ENCODE measurements around the gene INTS4.
A peak's percentile ranks its signal among the peaks of the same experiment; 100 is the strongest.
"Not testable (repeated sequence)": the region's sequence is repeated elsewhere in the genome, so short reads cannot be mapped to it uniquely, and the experiment has no call there.

INTS4 gene

GRCh38 chr11:78010304-78010703, 15.8 kb upstream of the INTS4 start:
- Mint-ChIP-seq H3K27ac (no peak overlapping the region), H3K4me3 (no peak overlapping the region), H3K4me1 (no peaks in the 10 kb centered on the region), H3K27me3 (peaks cover 5 to 8% of the 10 kb centered on the region in 2 donors), H3K9me3 (no peaks in the 10 kb centered on the region), H3K36me3 (no peaks in the 10 kb centered on the region)
- ATAC-seq (replicated peaks), result no peak
- DNase-seq, result no peak

- DNase-seq, result no peak
- no peak for ATAC-seq (replicated peaks)
- Mint-ChIP-seq H3K9me3 (no peaks in the 10 kb centered on the region), H3K27ac (no peak overlapping the region), H3K36me3 (no peaks in the 10 kb centered on the region), H3K4me3 (no peak overlapping the region), H3K27me3 (peaks cover 4 to 5% of the 10 kb centered on the region in 2 donors), H3K4me1 (no peaks in the 10 kb centered on the region)
These were observed 14.6 kb upstream of the INTS4 start for GRCh38 chr11:78009062-78009461.

- ATAC-seq (replicated peaks) (peak; percentile 82 to 87), DNase-seq (peak; percentile 20)
- H3K36me3 Mint-ChIP-seq, result no peaks in the 10 kb centered on the region
- no peaks in the 10 kb centered on the region for H3K9me3 Mint-ChIP-seq
- no peak overlapping the region for H3K27ac Mint-ChIP-seq
- H3K27me3 Mint-ChIP-seq, result no peaks in the 10 kb centered on the region
- H3K4me3 Mint-ChIP-seq, result no peak overlapping the region
- peaks cover 12 to 31% of the 10 kb centered on the region in 2 donors for H3K4me1 Mint-ChIP-seq
These were observed 5.7 kb upstream of the INTS4 start for GRCh38 chr11:78000193-78000592.

- ATAC-seq (replicated peaks), result peak in 1 of 2 donors; percentile 17
- Mint-ChIP-seq H3K4me3 (no peak overlapping the region), H3K27me3 (no peaks in the 10 kb centered on the region), H3K9me3 (no peaks in the 10 kb centered on the region), H3K27ac (peak overlapping the region; percentile 37), H3K36me3 (no peaks in the 10 kb centered on the region), H3K4me1 (peaks cover 12 to 34% of the 10 kb centered on the region in 2 donors)
- no peak for DNase-seq
These were observed 5.1 kb upstream of the INTS4 start for GRCh38 chr11:77999446-78000030.

GRCh38 chr11:77993902-77994301, 566 bp downstream of the INTS4 start:
- ATAC-seq (replicated peaks) (no peak), DNase-seq (no peak)
- Mint-ChIP-seq H3K9me3 (no peaks in the 10 kb centered on the region), H3K27me3 (no peaks in the 10 kb centered on the region), H3K4me1 (peaks cover 7 to 27% of the 10 kb centered on the region in 2 donors), H3K27ac (peak overlapping the region; percentile 97), H3K36me3 (peaks cover 0 to 5% of the 10 kb centered on the region in 2 donors), H3K4me3 (peak overlapping the region; percentile 83 to 90)

- H3K36me3 Mint-ChIP-seq, result peaks cover 6 to 23% of the 10 kb centered on the region in 2 donors
- H3K27ac Mint-ChIP-seq, result no peak overlapping the region
- ATAC-seq (replicated peaks) (no peak), DNase-seq (no peak)
- no peak overlapping the region for H3K4me3 Mint-ChIP-seq
- H3K4me1 Mint-ChIP-seq, result peaks cover 7 to 25% of the 10 kb centered on the region in 2 donors
- H3K9me3 Mint-ChIP-seq, result no peaks in the 10 kb centered on the region
- no peaks in the 10 kb centered on the region for H3K27me3 Mint-ChIP-seq
These were observed 3.5 kb downstream of the INTS4 start for GRCh38 chr11:77990981-77991380.

- H3K27ac Mint-ChIP-seq, H3K27me3 Mint-ChIP-seq: not testable (repeated sequence)
- H3K36me3 Mint-ChIP-seq, result peaks cover 27 to 54% of the 10 kb centered on the region in 2 donors
These were observed 8.0 kb downstream of the INTS4 start for GRCh38 chr11:77986456-77986855.

GRCh38 chr11:77981346-77981947, 13.0 kb downstream of the INTS4 start:
- peaks cover 9 to 18% of the 10 kb centered on the region in 2 donors for H3K4me1 Mint-ChIP-seq
- H3K9me3 Mint-ChIP-seq, result no peaks in the 10 kb centered on the region
- peaks cover 29 to 55% of the 10 kb centered on the region in 2 donors for H3K36me3 Mint-ChIP-seq
- DNase-seq (no peak), ATAC-seq (replicated peaks) (no peak)
- no peaks in the 10 kb centered on the region for H3K27me3 Mint-ChIP-seq
- H3K27ac Mint-ChIP-seq, result no peak overlapping the region
- no peak overlapping the region for H3K4me3 Mint-ChIP-seq

More at GRCh38 chr11:77986456-77986855, 8.0 kb downstream of the INTS4 start:
- H3K4me3 Mint-ChIP-seq; H3K9me3 Mint-ChIP-seq; DNase-seq; ATAC-seq (replicated peaks): not testable (repeated sequence)
- H3K4me1 Mint-ChIP-seq, result peaks cover 9 to 18% of the 10 kb centered on the region in 2 donors

- Mint-ChIP-seq H3K4me1 (peaks cover 9 to 16% of the 10 kb centered on the region in 2 donors), H3K27ac (no peak overlapping the region), H3K9me3 (no peaks in the 10 kb centered on the region), H3K4me3 (no peak overlapping the region), H3K36me3 (peaks cover 29 to 31% of the 10 kb centered on the region in 2 donors), H3K27me3 (no peaks in the 10 kb centered on the region)
- ATAC-seq (replicated peaks), result peak; percentile 72 to 84
- no peak for DNase-seq
These were observed 26.1 kb downstream of the INTS4 start for GRCh38 chr11:77968337-77968736.

GRCh38 chr11:77967753-77968152, 26.7 kb downstream of the INTS4 start:
- Mint-ChIP-seq H3K4me1 (peaks cover 9 to 16% of the 10 kb centered on the region in 2 donors), H3K27ac (no peak overlapping the region), H3K9me3 (no peaks in the 10 kb centered on the region), H3K27me3 (no peaks in the 10 kb centered on the region), H3K4me3 (no peak overlapping the region), H3K36me3 (peaks cover 26 to 31% of the 10 kb centered on the region in 2 donors)
- ATAC-seq (replicated peaks) (no peak), DNase-seq (no peak)

- ATAC-seq (replicated peaks) (no peak), DNase-seq (no peak)
- H3K27ac Mint-ChIP-seq, result no peak overlapping the region
- H3K9me3 Mint-ChIP-seq, result no peaks in the 10 kb centered on the region
- peaks cover 25 to 31% of the 10 kb centered on the region in 2 donors for H3K36me3 Mint-ChIP-seq
- no peaks in the 10 kb centered on the region for H3K27me3 Mint-ChIP-seq
- H3K4me3 Mint-ChIP-seq, result no peak overlapping the region
- H3K4me1 Mint-ChIP-seq, result peaks cover 9 to 16% of the 10 kb centered on the region in 2 donors
These were observed 27.3 kb downstream of the INTS4 start for GRCh38 chr11:77967121-77967520.

GRCh38 chr11:77966338-77966737, 28.1 kb downstream of the INTS4 start:
- Mint-ChIP-seq H3K4me3 (no peak overlapping the region), H3K36me3 (peaks cover 24 to 29% of the 10 kb centered on the region in 2 donors), H3K27ac (no peak overlapping the region), H3K27me3 (no peaks in the 10 kb centered on the region), H3K4me1 (peaks cover 9 to 16% of the 10 kb centered on the region in 2 donors), H3K9me3 (no peaks in the 10 kb centered on the region)
- ATAC-seq (replicated peaks) (no peak), DNase-seq (no peak)

GRCh38 chr11:77959434-77959833, 35.0 kb downstream of the INTS4 start:
- no peaks in the 10 kb centered on the region for H3K9me3 Mint-ChIP-seq
- H3K4me1 Mint-ChIP-seq, result no peaks in the 10 kb centered on the region
- no peaks in the 10 kb centered on the region for H3K27me3 Mint-ChIP-seq
- no peak overlapping the region for H3K27ac Mint-ChIP-seq
- no peak overlapping the region for H3K4me3 Mint-ChIP-seq
- peaks cover 24 to 32% of the 10 kb centered on the region in 2 donors for H3K36me3 Mint-ChIP-seq
- ATAC-seq (replicated peaks) (no peak), DNase-seq (no peak)

GRCh38 chr11:77958583-77959177, 35.8 kb downstream of the INTS4 start:
- ATAC-seq (replicated peaks); H3K4me1 Mint-ChIP-seq; H3K27me3 Mint-ChIP-seq; H3K27ac Mint-ChIP-seq; H3K9me3 Mint-ChIP-seq; DNase-seq; H3K4me3 Mint-ChIP-seq: not testable (repeated sequence)
- peaks cover 30 to 36% of the 10 kb centered on the region in 2 donors for H3K36me3 Mint-ChIP-seq

GRCh38 chr11:77943296-77943695, 51.2 kb downstream of the INTS4 start:
- peaks cover 33 to 38% of the 10 kb centered on the region in 2 donors for H3K36me3 Mint-ChIP-seq
- not testable (repeated sequence) for ATAC-seq (replicated peaks); H3K27ac Mint-ChIP-seq; H3K9me3 Mint-ChIP-seq; H3K27me3 Mint-ChIP-seq; H3K4me3 Mint-ChIP-seq; H3K4me1 Mint-ChIP-seq; DNase-seq

All from stimulated activated naive B cell treated with anti-CD40 and anti-IgM and Interleukin-4, amounts not matched to agents 10 μg/mL and 1 μg/mL and 100 μg/mL, for 72 hours (primary cell).